Upper lobe of left lung (tissue), 4 donors: ENCODE results near the gene KCNMA1.
"Not testable (repeated sequence)": the region's sequence is repeated elsewhere in the genome, so short reads cannot be mapped to it uniquely, and the experiment has no call there.

Experiments
- POLR2AphosphoS5 ChIP-seq, 2 donors: sonication (generic); formaldehyde crosslinking; IDR thresholded peaks; one replicate each; pipeline ENCODE4 v1.5.1; 2017; ENCODE audit warnings: antibody characterized with exemption in 2 of 2
- TF ChIP-seq, protein P1 (sequence below), 6 experiments: fragments of 450-650 bp in 4 of 6; fragments of 200-600 bp in 2 of 6; sonication (generic) in 2 of 6; IDR thresholded peaks; one replicate each; pipeline ENCODE4 v1.5.1; 2016 to 2019; ENCODE audit warnings: antibody characterized with exemption in 6 of 6

DNA sequence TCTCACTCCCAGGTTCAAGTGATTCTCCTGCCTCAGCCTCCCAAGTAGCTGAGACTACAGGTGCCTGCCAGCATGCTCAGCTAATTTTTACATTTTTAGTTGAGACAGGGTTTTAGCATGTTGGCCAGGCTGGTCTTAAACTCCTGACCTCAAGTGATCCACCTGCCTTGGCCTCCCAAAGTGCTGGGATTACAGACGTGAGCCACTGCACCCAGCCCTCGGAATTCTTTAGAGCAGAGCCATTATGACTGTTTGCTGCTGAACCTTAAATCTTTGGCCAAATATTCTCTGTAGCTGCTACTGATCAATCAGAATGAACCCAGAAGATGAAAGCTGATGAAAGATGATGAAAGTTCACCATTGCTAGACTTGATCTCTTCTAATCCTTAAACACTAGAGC is 249.9 kb downstream of the KCNMA1 start:
- TF ChIP-seq, protein P1, sequence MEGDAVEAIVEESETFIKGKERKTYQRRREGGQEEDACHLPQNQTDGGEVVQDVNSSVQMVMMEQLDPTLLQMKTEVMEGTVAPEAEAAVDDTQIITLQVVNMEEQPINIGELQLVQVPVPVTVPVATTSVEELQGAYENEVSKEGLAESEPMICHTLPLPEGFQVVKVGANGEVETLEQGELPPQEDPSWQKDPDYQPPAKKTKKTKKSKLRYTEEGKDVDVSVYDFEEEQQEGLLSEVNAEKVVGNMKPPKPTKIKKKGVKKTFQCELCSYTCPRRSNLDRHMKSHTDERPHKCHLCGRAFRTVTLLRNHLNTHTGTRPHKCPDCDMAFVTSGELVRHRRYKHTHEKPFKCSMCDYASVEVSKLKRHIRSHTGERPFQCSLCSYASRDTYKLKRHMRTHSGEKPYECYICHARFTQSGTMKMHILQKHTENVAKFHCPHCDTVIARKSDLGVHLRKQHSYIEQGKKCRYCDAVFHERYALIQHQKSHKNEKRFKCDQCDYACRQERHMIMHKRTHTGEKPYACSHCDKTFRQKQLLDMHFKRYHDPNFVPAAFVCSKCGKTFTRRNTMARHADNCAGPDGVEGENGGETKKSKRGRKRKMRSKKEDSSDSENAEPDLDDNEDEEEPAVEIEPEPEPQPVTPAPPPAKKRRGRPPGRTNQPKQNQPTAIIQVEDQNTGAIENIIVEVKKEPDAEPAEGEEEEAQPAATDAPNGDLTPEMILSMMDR (IDR thresholded peaks at IDR 0.05), result not testable (repeated sequence)
- not testable (repeated sequence) for TF ChIP-seq POLR2AphosphoS5 (IDR thresholded peaks at IDR 0.05)
